HG02885 (cell line): ENCODE data around the gene FBXO48.

Source experiments
- ATAC-seq: cut with Tn5 transposase; IDR thresholded peaks from one replicate; pipeline ENCODE4 v1.9.1; 2021; ENCODE audit warnings: mild to moderate bottlenecking; ENCODE audit not compliant: unreplicated experiment, poor library complexity

The FBXO48 gene

GRCh38 chr2:68467077-68467960 lies at the start of gene FBXO48, which contains the start of gene APLF:
FBXO48 (minus strand) TSS chr2:68467294; CDS start chr2:68465145, 2,149 bp downstream.
APLF (plus strand) TSS chr2:68467585; CDS start chr2:68467732, 147 bp downstream.
- peak; percentile 93 for ATAC-seq

GRCh38 chr2:68516051-68516955 lies 49.2 kb upstream of the FBXO48 start:
- no peak for ATAC-seq

- no peak for ATAC-seq
These were observed 47.3 kb upstream of the FBXO48 start for GRCh38 chr2:68514316-68514929.

DNA sequence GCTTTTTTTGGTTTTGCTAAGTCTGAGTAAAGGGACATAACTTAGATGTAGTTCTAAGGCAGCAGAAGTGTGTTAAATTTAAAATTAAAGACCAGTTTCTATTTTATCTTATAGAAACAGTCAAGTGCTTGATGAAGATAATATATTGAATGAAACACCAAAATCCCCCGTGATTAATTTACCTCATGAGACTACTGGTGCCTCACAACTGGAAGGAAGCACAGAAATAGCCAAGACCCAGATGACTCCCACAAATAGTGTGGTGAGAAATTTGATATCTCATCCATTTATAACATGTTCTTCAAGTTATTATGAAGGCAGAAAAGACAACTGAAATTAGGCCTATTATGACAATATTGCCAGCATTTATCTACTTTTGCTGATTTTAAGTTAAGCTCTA lies 45.9 kb upstream of the FBXO48 start:
- no peak for ATAC-seq

DNA sequence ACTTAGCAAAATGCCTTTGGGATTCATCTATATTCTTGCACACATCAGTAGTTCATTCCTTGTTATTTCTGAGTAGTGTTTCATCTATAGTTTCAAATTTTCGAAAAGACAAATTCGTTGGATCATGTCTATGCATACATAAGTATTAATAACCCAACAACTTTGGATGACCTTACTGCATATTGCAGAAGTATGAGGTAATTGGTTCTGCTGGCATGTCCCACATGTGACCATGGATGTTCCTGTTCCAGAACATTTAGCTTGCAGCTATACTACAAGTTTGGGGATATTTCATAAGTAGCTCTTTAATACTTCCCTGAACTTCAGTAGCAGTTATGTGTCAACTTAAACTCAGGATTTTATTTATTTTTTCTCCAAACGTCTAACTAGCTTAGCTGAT lies 45.2 kb upstream of the FBXO48 start:
- no peak for ATAC-seq

- no peak for ATAC-seq
These were observed 39.1 kb upstream of the FBXO48 start for GRCh38 chr2:68506170-68506569.

DNA sequence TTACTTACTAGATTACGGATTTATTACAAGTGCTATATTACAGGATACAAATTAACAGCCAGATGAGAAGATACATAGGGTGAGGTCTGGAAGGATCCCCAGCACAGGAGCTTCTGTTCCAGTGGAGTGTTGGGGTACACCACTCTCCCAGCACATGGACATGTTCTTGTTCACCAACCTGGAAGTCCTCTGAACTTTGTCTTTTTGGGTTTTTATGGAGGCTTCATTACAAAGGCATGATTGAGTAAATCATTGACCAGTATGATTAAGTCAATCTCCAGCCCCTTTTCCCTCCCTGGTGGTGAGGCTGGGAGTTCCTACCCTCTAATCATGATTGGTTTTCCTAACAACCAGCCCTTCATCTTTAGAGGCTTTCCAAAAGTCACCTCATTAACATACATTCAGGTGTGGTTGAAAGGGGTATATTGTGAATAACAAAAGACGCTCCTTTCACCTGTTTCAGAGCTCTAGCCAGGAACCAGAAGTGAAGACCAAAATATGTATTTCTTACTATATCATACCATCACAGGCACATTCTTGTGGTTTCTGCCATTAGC lies 38.6 kb upstream of the FBXO48 start:
- no peak for ATAC-seq

DNA sequence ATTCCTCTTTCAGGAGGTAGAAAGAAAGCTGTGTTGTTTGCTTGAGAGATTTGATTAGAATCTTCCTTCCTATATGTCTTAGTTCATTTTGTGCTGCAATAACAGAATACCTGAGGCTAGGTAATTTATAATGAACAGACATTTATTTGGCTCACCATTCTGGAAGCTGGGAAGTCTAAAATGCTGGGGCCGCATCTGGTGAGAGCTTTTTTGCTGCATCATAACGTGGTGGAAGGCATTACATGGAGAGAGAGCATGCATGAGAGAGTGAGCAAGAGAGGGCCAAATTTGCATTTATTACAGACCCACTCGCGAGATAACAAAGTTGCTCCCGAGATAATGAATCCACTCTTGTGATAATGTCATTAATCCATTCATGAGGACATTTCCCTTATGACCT lies 34.7 kb upstream of the FBXO48 start:
- no peak for ATAC-seq

DNA sequence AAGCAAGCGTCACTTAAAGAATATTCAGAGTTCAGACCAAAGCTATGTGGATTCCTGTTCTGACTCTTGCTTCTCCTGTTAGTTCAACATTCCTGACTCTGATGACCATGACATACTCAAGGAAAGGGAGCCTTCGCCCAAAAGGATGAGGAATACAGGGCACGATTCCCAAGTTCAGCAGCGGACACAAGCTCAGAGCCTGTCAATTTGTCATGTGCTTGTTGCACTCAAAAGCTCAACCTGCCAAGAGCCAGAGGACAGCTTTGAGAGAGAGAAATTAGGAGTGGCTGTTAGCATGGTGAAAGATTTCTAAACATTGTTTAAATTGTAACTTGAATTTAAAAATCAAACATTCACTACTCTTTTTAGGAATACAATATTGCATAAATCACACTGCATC lies 33.6 kb upstream of the FBXO48 start:
- no peak for ATAC-seq

DNA sequence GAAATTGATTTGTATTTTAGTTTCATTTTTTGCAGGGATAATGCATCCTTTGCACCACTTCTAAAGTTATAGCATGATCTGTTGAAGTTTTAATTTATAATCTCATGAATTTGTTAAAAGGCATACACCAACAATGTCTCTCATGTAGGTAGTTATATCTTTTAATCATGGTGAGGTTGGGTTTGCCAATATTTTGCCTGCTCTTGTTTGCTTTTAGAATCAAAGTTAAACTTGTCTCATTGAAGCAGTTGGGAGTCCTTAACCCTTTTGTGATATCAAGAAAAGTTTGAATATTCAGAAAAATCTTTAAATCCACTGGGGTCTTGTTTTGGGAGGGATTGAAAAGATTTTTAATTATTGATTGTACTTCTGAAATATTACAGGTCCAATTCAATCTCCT lies 32.0 kb upstream of the FBXO48 start:
- no peak for ATAC-seq

DNA sequence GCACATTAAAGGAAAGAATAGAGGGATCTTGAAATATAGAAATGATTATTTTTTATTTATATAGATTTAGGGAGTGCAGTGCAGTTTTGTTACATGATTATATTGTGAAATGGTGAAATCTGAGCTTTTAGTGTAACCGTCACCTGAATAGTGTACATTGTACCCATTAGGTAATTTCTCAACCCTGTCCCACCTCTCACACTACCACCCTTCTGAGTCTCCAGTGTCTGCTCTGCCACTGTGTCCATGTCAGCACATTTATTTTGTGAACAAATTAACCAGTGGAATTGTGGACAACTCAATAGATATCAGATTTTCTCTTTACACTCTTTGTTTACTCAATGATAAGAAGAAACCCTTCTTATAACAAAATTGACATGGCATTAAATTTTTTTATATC lies 24.5 kb upstream of the FBXO48 start:
- no peak for ATAC-seq

GRCh38 chr2:68489282-68489681 lies 22.2 kb upstream of the FBXO48 start:
- no peak for ATAC-seq

DNA sequence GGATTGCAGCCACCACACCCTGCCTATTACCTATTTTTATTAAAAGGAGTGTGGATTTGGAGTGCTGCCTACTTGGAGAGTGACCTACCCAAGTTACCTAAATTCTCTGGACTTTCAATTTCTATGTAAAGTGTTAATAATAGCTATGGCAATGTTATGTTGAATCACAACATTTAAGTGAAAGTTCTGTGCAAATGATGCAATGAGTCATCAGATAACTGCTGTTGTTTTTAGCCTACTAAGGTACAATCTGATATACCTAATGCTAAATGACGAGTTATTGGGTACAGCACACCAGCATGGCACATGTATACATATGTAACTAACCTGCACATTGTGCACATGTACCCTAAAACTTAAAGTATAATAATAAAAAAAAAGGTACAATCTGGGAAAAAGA lies 21.5 kb upstream of the FBXO48 start:
- ATAC-seq = peak; percentile 78

- ATAC-seq = peak; percentile 52
These were observed 20.8 kb upstream of the FBXO48 start for GRCh38 chr2:68487773-68488355.

DNA sequence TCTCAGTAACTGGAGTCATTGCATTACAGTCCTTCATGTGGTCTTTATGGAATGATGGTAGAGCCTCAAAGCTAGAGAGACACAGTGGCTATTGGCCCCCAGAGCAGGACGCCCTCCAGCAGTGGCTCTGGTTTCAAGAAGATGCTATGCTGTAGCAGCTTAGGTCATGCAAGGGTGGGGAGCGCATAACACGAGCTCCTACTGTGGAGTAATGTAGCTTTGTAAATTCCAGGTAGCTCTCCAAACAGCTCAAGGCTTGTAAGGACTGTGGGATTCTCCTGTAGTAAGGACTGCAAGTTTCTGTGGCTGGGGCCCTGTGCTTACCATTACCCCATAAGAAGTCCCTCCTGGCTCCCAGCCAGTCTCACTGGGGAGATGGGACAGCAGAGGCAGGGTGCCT lies 15.9 kb upstream of the FBXO48 start:
- ATAC-seq = no peak

DNA sequence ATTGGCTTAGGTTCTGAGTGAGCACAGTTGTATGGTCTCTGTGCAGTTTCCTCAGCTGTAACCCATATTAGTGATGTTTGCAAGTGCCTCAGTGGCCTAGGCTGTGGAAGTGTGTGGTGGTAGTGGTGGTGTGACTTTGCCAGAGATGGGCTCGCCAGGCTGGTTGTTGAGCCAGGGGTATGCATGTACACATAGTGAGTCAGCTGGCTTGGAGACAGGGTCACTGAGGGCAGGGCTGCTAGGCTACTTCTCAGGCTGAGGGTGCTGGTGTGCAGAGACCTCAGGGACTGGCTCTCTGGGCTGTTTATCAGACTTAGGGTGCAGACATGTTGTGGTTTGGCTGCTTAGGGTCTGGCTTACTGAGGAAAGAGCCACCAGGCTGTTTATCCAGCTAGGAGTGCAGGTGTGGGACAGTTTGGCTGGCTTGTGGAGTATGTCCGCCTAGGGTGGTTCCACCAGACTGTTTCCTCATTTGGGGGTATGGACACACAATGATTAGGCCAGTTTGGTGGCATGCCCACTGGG lies 15.3 kb upstream of the FBXO48 start:
- no peak for ATAC-seq

DNA sequence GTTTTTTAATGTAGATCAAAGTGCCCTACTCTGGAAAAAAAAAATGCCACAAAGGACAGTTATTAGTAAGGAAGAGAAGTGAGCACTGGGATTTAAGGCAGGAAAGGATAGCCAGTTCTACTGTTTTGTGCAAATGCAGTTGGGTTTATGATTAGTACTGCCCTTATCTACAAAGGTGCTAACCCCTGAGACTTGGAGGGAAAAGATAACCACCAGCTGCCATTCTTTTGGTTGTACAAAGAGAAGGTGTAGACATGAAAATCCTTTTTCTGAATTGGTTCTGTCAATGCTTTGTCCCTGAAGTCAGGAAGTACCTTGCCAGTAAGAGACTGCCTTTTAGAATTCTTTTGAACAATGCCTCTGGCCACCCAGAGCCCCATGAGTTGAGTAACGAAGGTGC lies 11.6 kb upstream of the FBXO48 start:
- no peak for ATAC-seq

DNA sequence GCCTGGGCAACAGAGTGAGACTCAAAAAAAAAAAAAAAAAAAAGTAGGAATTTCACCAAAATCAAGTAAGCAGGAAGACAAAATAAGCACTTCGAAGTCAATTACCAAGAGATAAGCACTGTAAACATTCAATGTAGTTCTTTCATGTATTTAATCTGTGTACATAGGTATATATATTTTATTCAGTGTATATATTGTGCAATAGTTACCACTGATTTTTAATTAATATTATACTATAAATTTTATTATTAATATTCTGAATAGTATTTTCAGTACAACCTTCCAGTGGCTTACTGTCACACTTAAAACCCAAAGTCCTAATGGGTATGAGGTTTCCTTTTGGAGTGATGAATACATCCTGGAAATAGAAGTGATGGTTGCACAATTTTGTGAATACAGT lies 9.4 kb upstream of the FBXO48 start:
- ATAC-seq = no peak

GRCh38 chr2:68475576-68475975 lies 8.5 kb upstream of the FBXO48 start:
- no peak for ATAC-seq

DNA sequence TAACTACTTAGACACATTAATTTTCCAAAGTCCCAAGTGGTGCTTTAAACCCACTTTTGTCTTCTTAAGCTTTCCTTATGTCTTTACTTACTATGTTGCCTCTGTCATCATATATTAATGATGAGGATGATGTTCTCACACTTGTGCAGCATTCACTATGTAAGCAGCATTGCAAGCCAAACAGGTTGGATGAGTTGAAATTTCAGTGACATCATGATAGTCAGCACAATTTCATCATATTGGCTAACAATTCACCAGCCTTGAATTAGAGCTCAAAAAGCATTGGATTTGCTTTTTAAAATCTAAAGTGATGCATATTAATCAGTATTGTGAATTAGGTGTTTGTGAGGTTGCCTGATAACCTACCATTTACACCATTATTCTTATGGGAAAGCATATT lies 8.0 kb upstream of the FBXO48 start:
- ATAC-seq = no peak
